HG02884 (cell line): ENCODE data around the gene KRT222.

Experiments used
- ATAC-seq: cut with Tn5 transposase; IDR thresholded peaks from one replicate; pipeline ENCODE4 v1.9.1; 2021; ENCODE audit warnings: mild to moderate bottlenecking, moderate library complexity; ENCODE audit not compliant: unreplicated experiment

The KRT222 gene

DNA sequence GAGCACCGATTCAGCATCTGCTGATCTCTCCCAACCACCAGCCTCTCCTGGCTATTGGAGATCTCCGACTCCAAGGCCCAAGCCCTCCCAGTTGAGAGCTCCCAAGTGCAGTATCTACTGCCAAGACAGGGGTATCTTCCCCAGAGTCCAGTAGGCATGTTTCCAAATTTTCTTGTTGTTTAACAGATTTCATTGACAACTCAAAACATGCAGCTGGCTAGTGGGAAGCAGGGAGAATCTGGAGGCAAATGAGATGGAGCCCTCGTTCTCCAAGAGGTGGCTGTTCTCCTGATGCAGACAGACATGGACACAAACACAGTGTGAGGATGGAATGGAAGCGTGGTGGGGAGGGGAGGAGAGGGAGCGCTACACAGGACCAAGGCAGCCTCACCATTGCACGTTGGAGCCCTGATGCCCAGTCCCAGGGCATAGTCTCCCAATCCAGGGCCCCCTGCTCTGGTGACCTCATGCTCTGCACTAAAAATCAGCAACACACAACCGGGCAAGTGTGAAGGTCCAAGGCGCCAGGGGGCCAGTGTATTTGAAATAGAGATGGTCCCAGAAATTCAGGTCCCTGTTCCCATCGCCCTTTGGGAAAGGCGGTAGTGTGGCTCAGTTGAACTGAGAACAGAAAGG lies 49.0 kb downstream of the KRT222 start:
- ATAC-seq: no peak

DNA sequence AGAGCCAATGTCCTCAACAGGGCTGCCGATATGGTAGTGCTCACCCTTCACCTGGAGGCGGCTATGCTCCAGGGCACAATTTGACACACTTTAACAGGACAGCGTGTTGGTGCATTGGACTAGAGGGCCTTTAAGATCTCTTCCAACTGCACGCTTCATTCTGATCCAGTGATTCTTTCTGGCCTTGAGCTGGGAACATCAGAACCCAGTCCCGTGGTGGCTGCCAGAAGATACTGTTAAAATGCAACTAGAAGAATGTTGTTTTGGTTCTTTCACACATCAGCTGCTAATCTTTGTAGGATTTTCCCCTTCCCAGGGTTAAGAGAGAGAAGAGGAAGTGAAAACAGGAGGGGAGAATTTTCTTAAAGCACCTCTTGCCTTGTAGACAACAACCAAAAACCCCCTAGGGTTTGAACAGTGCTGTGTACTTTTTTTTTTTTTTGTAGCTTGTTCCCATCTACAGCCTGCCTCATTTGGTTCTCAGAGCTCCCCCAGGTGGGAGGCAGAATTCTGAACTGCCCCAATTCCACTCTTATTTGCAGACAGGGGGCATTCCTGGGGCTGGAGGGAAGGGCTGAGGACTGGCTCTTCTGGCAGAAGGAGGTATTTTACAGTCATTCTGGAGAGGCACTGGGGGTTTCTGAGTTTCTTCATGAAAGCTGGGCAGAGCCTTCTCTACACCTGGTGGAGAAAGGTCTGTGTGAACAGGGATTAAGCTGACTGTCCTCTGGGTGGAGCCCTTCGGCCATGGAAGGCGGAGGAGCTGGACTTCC lies 49.7 kb downstream of the KRT222 start:
- ATAC-seq: peak; percentile 62

DNA sequence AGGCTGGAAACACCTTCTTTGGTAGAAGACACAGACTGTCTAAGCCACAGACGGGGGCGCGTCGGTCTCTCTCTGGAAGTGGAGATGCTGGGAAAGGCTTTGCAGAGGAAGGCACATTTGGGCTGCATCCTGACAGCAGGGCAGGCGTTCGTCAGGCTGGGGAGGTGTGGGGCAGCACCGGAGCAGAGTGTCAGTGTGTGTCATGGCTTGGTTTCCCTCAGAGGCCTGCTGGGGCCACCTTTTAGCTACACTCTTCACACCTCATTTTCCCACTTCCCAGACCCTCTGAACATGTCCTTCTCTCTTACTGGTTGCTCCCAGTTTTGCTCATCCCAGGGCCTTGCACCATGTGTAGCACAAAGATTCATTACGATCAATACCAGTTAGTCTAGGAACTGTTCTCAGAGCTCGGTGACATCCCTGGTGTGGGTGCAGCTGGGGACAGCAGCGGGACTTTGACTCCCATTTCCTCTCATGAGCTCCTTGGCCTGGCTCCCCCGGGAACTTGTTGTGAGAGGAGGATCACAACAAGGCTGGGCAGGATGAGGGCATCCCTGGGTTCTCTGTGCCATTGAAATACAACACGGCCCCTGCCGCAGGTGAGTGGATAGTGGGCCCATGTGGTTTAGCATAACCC lies 50.4 kb downstream of the KRT222 start:
- no peak for ATAC-seq

DNA sequence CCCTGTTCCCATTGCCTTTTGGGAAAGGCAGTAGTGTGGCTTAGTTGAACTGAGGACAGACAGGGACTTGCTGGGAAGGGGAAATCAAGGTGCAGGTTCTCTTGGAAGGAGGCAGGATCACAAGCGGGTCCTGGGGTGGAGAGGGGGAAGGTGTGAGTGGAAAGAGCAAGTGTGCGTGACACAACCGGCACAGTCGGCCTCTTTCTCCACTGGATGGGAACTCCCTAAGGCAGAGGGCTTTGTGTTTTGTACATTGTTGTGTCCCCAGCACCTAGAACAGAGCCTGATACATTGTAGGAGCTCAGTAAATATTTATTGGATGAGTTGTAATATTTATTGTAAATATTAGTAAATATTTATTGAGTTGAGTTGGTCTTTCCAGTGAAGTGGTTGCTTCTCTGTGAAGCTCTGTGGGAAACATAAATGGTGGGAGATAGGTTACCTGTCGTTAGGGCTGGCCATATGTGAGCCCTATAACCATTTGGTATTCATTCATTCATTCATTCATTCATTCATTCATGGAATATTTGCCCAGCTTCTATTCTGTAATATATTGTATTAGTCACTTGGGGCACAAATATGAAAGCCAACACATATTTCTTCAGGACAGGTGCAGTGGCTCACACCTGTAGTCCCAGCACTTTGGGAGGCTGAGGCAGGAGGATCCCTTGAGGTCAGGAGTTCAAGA lies 51.4 kb downstream of the KRT222 start:
- ATAC-seq: no peak

DNA sequence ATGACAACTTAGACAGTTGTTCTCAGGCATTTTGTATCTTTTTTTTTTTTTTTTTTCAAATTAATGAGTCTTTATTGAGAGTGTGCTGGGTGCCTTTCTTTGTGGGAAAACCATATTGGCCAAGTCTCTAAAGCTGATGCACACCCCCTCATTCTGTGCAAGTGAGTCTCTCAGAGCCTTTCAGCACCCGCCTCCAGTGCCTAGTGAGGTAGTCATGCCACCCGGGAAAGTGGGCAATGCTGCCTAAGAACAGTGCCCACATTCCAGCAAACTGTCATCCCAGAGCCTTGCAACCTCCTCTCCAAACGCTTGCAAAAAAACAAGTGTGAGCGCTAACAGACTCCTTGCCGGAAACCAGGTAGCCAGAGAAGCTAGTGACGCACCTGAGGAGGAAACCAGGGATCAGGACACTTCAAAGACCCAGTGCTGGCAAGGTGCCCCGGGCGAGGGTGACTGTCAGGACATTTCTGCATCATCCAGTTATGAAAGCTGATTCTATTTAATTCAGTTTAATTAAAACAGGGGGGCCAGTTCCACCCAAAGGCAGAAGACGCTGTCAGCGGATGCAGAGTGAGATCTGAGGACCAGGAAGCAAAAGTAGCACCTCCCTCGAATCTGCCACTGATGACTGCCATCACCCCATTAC lies 52.3 kb downstream of the KRT222 start:
- no peak for ATAC-seq

DNA sequence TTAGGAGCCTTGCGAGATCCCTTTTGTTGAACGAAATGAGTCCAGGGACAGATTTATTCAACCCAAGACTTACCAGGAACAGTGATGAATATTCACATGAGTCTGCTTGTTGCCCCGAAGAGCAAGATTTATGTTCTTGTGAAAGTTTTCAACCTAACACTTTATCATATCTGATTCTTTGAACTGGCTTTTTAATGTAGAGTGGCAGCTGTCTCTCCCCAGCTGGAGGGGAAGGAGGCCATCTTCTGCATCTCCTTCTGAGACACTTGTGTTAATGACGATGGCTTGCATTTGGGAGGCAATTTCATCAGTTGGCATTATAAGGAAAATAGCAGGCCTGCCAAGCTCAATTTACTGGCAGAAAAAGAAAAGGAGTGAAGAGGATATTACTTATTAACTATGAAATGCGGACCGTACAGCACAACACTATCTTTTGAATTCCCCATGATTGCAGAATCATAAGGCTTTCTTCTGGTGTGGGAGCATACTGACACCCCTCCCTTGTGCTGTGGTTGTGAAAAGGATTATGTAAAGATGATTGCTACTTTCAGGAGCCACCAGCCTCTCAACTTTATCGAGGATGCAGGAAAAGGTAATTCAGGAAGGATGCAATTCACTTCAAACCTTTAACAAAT lies 53.0 kb downstream of the KRT222 start:
- no peak for ATAC-seq

DNA sequence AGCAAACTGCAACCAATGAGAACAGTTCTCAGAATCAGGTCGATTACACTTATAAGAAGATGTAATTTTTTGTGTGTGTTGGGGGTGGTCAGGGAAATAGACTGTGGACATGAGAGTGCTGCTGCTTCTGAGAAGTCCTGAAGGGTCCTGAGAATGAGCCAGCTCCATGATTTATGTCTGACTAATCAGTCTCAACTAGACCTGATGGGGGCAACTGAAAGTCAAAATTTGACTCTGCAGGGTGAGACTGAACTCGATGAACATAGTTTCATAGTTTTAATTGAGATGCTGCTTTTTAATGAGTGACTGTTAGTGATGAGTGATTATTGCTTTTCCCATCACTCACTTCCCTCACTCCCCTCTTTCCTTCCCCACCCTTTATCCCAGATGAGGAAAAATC lies 54.6 kb downstream of the KRT222 start:
- ATAC-seq: no peak

DNA sequence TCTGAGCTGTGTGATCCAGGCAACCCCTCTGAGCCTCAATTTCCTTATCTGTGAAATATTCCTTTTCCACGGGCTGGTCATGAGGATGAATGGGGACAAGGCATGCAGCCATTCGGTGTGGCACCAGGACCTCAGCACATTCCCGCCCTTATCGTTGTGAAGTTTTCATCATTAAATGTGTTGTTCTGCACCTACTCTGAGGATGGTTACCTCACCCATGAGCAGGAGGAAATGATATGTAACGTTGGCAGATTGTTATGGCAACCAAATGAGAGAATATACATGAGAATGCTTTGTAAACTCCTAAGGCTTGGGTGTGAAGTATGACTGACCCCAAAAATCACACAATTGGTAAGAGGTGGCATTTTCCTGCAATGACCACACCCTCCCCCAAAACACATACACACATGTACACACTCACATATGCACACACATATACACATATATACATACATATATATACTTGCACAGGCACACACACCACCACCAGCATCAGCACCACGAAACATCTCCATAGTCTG lies 56.9 kb downstream of the KRT222 start:
- no peak for ATAC-seq

DNA sequence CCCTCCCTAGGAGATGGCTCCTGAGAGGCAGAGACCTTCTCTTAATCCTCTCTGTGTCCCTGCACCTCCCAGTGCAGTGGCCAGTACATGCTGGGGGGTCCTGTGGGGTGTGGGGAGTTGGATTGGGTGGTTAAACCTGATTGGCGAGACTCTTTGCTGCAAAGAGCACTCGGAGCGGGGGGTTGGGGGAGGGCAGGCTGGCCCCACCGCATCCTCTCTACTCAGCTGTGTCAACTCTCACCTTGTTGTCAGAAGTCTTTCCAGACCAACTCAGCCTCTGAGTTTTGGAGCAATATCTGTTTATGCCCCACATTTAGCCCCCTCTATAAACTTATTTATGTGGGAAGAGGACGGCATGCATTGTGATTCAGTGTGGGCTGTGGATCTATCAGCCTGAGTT lies 57.3 kb downstream of the KRT222 start:
- ATAC-seq: no peak

DNA sequence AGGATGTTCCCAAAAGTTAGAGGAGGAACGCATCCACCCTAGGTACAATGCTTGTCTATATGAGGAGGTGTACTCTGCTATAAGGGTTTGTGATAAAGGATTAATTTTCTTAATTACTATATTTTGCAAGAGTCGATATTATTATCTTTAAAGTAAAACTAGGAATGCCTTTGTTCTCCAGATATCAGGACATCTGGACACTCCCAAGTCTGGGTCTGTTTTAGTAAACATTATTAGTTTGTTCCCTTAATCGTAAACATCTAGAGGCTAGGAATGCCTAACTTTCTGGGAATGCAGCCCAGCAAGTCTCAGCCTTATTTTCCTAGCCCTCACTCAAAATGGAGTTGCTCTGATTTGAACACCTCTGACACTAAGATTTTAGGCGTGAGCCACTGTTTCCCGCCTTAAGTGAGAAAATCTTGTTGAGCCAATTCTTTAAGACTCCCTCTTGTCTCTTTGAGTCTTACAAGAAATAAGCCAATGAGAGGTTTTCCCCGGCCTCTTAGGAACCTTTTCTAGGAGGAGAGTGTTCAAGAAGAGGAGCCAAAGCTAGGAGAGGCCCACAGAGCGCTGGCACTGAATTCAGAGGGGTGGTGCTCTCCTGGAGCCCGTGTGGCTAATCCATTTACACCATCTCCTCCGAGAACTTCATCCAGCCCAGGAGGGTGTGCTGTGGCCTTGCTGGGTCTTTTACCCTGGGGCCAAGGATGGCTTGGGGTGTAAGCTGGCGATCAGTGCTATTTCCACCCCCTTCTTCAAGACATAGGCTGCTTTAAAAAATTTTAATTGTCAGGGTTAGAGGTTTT lies 58.2 kb downstream of the KRT222 start:
- ATAC-seq: no peak

DNA sequence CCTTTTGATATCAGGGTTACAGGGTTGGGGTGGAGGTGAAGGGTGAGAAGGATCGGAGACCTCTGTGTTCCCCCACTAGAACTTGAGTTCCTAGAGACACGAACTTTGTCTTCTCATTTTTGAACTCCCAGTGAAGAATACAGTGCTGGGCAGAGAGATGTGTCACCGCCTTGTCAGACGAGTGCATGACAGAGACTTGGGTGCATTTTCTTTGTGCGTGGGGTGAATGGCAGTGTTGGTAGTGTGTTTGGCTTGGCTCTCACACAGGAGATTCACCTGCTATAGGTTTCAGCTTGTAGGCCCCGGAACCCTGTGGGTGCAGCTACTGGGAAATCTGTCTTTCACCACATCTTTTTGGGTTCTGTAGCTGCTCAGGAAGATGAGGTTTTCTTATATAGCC lies 59.7 kb downstream of the KRT222 start:
- no peak for ATAC-seq
